Stimulated activated CD4-positive, alpha-beta T cell treated with anti-CD3 and anti-CD28 coated beads, Interleukin-1b, Interleukin-23, amount 100 ng/mL, for 4 hours (primary cell): ENCODE data around the gene PTP4A2.
A peak's percentile ranks its signal among the peaks of the same experiment; 100 is the strongest.

ENCODE experiments used
- DNase-seq, 2 donors: peaks; one replicate each; pipeline ENCODE4 v3.0.0-alpha.2; 2020; ENCODE audit warnings: low read depth in 2 of 2

PTP4A2 gene

GRCh38 chr1:31938184-31938975 lies at the start of gene PTP4A2:
TSS of gene PTP4A2 (minus strand) at chr1:31938368. CDS start at chr1:31919065, 19,303 bp downstream.
- peak; percentile 71 to 84 for DNase-seq

GRCh38 chr1:31987135-31987619 lies 49.0 kb upstream of the PTP4A2 start:
- no peak for DNase-seq

- no peak for DNase-seq
These were observed 47.3 kb upstream of the PTP4A2 start for GRCh38 chr1:31985430-31985829.

GRCh38 chr1:31984419-31985347 lies 46.5 kb upstream of the PTP4A2 start:
- DNase-seq, result peak in 1 of 2 donors; percentile 36

GRCh38 chr1:31981972-31982371 lies 43.8 kb upstream of the PTP4A2 start:
- no peak for DNase-seq

- DNase-seq, result no peak
These were observed 43.3 kb upstream of the PTP4A2 start for GRCh38 chr1:31981456-31981839.

GRCh38 chr1:31980835-31981455 lies 42.8 kb upstream of the PTP4A2 start:
- DNase-seq, result no peak

GRCh38 chr1:31978843-31979400 lies 40.8 kb upstream of the PTP4A2 start:
- no peak for DNase-seq

GRCh38 chr1:31977385-31978131 lies 39.4 kb upstream of the PTP4A2 start:
- DNase-seq, result no peak

- DNase-seq, result no peak
These were observed 38.2 kb upstream of the PTP4A2 start for GRCh38 chr1:31976401-31976800.

GRCh38 chr1:31970873-31971272 lies 32.7 kb upstream of the PTP4A2 start:
- no peak for DNase-seq

GRCh38 chr1:31961536-31961935 lies 23.4 kb upstream of the PTP4A2 start:
- DNase-seq, result no peak

- no peak for DNase-seq
These were observed 21.6 kb upstream of the PTP4A2 start for GRCh38 chr1:31959521-31960340.

GRCh38 chr1:31957701-31958674 lies 19.8 kb upstream of the PTP4A2 start:
- DNase-seq, result no peak

- peak; percentile 57 to 60 for DNase-seq
These were observed 18.0 kb upstream of the PTP4A2 start for GRCh38 chr1:31955917-31956736.

GRCh38 chr1:31954607-31955283 lies 16.6 kb upstream of the PTP4A2 start:
- DNase-seq, result no peak

GRCh38 chr1:31952825-31953220 lies 14.7 kb upstream of the PTP4A2 start:
- no peak for DNase-seq
